Measurements from ENCODE around the gene SP140.
"Not testable (repeated sequence)": the region's sequence is repeated elsewhere in the genome, so short reads cannot be mapped to it uniquely, and the experiment has no call there.

SP140 gene

DNA sequence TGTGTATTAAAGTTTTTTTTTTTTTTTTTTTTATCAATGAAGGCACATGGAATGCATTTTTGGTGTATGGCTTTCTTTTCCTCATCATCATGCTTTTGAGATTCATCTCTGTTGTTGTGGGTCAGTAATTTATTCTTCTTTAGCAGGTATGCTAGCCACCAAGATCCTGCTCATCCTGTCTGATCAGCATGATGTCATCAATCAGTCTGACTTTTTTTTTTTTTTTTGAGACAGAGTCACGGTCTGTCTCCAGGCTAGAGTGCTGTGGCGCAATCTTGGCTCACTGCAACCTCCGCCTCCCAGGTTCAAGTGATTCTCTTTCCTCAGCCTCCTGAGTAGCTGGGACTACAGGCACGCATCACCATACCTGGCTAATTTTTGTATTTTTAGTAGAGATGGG is 2.7 kb upstream of the SP140 start:
- DNase-seq; intact Hi-C loops (cut with DNase I): not testable (repeated sequence)

DNA sequence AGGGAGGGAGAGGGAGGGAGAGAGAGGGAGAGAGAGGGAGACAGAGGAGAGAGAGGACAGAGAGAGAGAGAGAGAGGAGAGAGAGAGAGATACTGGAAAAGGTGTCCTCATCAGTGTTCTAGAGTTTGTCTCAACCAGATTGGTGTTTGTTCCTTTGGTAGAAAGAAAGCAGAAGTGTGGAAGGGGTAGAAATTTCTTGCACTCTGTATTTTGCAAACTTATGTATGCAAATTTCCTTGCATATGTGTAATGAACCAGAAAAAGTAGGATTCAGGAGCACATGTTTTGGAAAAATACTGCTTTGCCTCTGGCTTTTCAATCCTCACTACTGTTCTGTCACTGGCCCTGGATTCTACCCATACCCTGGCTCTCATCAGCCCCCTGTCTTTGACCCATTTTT is 1.1 kb upstream of the SP140 start:
- intact Hi-C loops (cut with DNase I) = no loop called here
- no peak for DNase-seq

DNA sequence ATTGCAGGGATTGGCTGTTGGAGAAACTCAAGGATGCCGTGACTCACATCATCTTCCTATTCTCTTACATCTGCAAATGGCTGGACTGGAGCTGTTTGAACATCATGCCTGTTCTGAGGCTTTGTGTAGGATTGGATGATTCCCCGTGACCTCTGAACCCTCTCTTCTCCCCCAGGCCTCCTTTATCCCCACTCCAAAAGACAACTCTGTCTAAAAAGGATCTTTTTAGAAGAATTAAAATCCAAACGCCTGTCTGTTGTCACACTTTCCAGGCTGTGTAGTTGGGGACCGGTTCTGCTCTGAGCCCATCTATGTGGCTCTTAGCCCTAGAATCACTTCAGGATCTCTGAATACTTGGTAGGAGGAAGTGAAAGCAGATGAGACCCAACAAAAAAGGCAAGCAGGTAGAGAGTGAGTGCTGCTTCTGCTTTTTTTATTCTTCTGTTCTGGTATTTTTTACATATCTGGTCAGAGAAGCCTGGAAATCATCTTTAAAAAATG is 565 bp downstream of the SP140 start:
- intact Hi-C loops (cut with DNase I) = no loop called here
- DNase-seq = no peak

DNA sequence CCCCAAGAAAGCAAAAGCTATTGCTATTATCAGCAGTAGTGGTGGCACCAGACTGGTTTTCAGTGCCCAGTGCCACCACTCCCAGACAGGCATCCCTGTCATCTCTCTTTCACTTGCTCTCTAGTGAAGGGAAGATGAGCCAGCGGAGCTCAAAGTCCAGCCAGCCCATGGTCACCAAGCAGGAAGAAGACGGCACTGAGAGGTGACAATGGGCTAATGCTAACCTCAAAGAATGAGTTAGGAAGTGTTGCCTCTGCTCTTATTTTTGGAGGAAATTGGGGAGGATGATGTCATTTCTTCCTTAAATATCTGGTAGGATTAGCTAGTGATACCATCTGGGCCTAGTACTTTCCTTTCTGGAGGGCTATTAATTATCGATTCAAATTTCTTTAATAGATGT is 1.7 kb downstream of the SP140 start:
- DNase-seq = no peak
- intact Hi-C loops (cut with DNase I) = no loop called here

DNA sequence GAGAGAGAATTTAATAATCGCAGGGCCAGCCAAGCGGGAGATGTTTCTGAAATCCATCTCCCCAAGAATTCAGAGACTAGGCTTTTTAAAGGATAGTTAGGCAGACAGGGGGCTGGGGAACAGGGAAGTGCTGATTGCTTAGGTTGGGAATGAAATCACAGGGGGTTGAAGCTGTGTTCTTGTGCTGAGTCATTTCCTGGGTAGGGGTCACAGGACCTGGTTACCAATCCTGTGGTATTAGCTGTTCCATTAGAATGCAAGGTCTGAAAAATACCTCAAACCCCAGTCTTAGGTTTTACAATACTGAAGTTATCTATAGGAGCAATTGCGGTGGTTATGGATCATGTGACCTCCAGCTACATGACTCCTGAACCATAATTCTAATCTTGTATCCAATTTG is 4.6 kb downstream of the SP140 start:
- intact Hi-C loops (cut with DNase I) = no loop called here
- no peak for DNase-seq

DNA sequence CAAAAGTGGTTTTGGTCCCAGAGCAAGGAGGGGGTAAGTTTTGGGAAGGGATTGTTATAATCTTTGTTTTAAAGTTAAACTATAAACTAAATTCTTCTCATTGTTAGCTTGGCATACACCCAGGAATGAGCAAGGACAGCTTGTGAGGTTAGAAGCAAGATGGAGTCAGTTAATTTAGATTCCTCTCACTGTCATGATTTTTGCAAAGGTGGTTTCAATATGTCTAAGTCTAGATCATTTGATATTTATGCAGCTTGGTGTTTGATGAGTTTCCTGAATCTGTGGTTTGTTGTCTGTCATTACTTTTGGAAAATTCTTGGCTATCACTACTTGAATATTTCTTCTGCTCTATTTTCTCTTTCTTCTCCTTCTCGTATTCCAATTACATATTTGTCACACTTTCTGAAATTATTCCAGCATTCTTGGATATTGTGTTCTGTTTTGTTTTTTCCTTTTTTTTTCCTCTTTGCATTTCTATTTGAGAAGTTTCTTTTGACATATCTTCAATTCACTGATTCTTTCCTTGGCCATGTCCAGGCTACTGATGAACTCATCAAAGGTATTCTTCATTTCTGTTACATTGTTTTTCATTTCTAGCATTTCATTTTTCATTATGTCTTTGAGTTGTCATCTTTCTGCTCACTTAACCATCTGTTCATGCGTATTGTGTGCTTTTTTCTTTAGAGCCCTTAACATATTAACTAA is 5.1 kb downstream of the SP140 start:
- intact Hi-C loops (cut with DNase I) = no loop called here
- DNase-seq = no peak

DNA sequence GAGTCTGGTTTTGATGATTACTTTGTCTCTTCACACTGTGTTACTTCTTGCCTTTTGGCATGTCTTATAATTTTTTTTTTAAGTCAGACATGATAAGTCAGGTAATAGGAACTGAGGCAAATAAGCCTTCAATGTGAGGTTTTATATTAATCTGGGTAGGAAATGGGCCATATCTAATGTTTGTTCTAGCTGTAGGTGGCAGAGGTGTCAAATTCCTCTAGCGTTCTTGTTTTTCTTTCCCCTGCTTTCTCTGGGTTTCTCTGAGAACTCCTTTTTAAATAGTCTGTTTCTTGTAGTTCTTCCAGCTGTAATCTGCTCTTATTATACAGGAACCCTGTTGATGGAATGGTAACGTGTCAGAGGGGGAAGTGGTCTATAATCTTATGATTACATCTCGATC is 5.7 kb downstream of the SP140 start:
- intact Hi-C loops (cut with DNase I) = no loop called here
- DNase-seq = no peak

DNA sequence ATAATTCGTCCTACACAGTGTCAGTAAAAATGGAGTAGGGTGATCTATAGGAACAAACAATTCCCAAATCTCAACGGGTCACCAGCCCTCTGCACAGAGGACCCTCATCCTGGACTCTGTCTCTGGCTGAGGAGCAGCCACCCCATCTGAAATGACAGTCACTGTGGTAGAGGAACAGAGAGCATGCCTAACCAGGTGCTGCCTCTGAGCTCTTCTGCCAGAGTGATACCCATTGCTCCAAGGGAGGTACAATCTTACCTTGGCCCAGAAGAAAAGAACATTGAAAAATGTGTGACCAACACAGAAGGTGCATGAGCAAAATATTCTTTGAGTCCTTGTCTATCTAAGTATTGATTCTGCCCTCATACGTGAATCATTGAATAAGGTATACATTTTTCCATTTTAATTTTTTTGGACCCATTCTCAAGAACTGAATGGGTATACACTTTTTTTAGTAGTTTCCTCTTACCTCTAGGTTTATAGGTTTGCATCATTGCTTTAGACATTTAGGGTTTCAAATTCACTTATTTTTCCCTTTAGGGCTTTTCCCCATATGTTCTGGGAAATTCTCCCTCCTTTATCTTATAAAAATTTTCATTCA is 8.7 kb downstream of the SP140 start:
- no peak for DNase-seq
- intact Hi-C loops (cut with DNase I) = no loop called here

DNA sequence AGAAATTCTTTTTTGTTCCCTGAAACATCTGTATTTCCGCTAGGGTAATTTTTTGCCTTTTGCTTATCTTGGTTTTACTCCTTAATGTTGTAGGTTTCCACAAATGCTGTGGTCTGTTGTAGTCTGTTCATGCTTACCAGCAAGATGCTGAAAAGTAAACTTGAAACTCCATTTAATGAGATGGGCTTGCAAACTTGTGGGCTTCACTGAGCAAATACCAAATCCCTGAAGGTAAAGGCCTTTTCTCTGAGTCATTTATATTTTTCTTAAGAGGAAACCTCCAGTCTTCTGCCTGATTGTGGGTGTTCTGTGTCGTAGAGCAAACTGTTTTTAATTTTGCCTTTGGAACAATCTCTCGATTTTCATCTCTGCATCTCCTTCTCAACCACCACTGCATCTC is 9.3 kb downstream of the SP140 start:
- intact Hi-C loops (cut with DNase I) = no loop called here
- DNase-seq = no peak

DNA sequence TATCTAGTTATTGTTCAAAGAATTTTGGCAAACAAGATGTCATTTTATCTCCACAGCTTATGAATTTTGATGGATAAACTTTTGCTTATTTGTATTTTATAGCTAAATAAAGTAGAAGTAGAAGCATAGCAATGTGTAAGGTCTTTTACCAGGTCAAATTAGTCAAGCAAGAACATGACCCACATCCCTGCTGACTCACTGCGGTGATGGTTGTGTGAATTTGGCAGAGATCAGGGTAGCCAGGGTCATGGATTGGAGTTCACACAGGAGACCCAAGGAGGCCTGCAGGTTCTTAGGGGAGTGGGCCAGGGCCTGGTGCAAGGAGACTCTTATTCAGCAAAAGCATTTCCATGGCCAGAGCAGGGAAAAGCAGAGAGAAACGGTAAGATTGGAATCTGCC is 18.7 kb downstream of the SP140 start:
- DNase-seq = no peak
- intact Hi-C loops (cut with DNase I) = no loop called here

DNA sequence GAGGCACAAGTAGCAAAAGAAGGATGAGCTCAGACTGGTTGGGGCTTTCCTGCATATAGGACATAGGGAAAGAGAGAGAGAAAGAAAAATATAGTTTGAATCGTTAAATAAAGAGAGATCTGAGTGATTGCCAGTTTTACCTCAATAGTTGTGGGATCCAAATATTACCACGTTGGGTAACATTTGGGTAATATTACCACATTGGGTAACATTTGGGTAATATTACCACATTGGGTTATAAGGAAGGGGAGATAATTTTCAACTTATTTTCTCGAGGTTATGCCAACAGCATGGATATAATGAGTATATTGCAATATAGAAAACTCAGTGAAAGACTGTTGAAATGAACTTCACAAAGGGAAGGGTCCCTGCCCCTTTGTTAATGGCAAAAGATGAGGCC is 20.7 kb downstream of the SP140 start:
- intact Hi-C loops (cut with DNase I) = no loop called here
- no peak for DNase-seq

DNA sequence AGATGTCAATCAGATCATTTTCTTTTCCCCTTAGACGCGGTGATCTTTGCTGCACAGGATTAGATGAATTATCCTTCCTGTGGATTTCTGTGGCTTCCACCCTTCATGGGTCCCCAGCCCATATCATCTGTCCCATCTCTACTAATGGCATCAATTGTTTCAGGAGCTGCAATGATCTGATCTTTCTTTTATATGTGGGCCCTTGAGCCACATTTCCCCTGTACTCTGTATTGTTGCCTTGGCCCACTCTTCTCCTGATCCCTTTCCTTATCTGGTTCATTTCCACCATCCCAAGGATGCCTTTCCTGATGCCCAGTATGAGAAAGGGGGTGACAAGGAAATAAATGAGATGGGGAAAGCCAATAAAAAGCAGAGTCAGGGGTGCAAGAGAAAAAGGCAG is 24.7 kb downstream of the SP140 start:
- intact Hi-C loops (cut with DNase I) = no loop called here

DNA sequence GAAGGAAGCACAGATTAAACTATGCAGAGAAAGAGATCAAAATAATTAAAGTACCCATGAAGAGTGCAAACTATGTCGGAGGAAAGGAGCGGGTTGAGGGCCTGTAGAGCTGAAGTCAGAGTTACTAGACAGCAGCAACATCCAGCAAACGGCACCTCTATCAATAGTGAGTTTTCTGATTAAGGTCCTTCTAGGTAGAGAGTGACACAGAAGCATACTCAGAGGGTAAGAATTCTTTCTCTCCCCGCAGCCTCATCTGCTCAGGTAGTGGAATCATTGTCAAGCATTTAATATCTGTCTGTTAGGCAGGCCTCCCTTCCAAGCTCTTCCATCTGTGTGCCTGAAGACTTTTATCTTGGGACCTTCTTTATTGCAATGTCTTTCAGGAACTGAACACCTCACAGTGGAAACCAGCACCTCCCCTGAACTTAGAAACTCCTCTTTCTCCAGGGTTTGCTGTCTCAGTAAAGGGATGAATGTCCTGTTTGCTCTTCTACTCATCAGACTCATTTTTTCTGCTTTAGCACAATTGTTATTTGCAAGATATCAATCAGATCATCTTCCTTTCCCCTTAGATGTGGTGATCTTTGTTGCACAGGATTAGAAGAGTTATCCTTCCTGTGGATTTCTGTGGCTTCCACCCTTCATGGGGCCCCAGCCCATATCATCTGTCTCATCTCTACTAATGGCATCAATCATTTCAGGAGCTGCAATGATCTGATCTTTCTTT is 28.8 kb downstream of the SP140 start:
- intact Hi-C loops (cut with DNase I) = no loop called here
- DNase-seq = no peak

More for the DNA sequence above, 24.7 kb downstream of the SP140 start:
- no peak for DNase-seq

DNA sequence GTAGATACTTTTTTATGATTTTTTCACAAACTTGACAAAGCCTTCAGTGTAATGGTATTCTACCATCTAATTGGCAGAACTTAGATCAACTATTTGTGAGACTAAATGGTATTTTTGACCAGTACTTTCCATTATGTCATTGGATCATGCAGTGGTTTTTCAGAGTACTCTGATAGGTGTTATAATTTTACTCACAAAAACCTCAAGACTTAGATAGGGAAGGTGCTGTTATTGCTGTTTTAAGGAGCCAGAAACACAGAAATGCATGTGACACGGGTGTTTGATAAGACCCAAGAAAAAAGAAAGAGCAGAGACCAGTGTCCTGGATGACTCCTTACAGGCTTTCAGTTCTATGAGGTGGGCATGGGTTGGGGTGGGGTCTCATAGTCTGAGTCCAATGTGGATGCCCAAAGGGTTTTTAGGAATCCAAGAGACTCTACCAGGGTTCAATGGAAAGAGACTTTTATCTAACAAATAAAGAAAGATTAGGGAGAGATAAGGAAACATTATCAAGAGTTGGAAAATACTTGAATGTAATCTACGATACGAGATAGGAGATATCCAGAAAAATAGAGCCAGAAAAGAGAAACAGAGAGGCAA is 31.3 kb downstream of the SP140 start:
- DNase-seq = no peak
- intact Hi-C loops (cut with DNase I) = no loop called here

DNA sequence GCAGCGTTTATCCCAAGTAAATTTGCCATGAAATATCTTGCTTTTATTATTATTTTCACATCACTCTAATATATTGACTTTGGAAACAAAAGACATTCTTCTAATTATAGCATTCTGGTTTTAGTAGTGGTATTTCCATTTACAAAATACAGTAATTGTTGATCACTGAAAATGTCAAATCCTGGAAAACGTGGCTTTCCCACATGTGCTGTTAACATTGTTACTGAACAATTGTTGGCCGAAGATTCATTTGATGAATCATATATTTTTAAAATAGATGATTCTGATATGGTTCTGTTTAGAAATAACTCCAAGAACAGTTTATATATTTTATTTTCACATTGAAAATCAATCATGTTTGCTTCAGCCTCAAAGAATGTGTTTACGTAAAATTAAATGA is 32.9 kb downstream of the SP140 start:
- intact Hi-C loops (cut with DNase I) = no loop called here

DNA sequence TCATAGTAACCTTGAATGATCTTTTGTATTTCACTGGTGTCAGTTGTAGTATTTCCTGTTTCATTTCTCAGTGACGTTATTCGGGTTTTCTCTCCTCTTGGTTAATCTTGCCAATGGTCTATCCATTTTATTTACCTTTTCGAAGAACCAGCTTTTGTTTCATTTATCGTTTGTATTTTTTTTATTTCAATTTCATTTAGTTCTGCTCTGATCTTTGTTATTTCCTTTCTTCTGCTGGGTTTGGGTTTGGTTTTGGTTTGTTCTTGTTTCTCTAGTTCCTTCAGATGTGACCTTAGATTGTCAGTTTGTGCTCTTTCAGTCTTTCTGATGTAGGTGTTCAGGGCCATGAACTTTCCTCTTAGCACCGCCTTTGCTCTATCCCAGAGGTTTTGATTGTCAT is 36.7 kb downstream of the SP140 start:
- no peak for DNase-seq
- intact Hi-C loops (cut with DNase I) = no loop called here

More for the DNA sequence above, 32.9 kb downstream of the SP140 start:
- no peak for DNase-seq

DNA sequence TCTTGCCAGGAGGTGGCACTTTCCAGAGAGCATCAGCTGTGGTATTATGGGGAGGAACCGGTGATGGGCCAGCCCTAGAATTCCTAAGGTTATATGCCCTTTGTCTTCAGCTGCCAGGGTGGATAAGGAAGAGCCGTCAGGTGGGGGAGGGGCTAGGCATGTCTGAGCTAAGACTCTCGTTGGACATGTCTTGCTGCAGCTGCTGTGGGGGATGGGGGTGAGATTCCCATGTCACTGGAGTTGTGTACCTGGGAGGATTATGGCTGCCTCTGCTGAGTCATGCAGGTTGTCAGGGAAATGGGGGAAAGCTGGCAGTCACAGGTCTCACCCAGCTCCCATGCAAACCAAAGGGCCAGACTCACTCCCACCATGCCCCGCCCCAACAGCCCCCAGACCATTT is 39.4 kb downstream of the SP140 start:
- peak in 1 of 10 donors; percentile 70 for DNase-seq
- intact Hi-C loops (cut with DNase I) = not testable (repeated sequence)

DNA sequence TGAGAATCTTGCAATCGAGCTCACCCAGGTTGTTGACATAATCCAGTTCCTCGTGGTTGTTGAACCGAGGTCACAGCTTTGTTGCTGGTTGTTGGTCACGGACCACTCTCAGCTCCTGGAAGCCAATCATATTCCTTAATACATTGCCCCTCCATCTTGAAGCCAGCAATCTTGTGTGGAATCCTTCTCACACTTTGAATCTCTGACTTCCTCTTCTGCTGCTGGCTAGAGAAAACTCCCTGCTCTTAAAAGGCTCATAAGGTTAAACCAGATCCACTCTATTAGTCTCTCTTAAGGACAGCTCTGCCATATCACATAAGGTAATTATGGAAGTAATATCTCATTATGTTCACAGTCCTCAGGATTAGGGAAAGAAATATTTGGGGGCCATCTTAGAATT is 41.1 kb downstream of the SP140 start:
- intact Hi-C loops (cut with DNase I) = no loop called here
- DNase-seq = no peak

DNA sequence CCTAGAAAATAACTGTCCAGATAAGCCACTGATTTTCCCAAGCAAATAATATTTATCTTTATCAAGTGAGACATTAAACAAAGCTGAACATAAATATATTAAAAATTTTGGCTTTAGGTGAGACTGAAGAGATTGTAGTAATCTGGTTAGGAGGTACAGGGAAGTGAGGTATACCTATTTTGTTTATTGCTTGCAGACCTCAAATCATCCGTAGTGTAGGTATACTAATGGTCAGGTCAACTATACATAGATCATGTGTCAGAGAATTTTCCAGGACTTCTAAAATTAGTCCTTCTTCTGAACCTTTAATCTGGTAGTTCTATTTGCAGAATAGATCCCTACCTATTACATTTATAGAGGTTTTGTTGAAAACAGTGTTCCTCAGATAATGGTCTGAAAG is 41.5 kb downstream of the SP140 start:
- intact Hi-C loops (cut with DNase I) = no loop called here
- DNase-seq = no peak

DNA sequence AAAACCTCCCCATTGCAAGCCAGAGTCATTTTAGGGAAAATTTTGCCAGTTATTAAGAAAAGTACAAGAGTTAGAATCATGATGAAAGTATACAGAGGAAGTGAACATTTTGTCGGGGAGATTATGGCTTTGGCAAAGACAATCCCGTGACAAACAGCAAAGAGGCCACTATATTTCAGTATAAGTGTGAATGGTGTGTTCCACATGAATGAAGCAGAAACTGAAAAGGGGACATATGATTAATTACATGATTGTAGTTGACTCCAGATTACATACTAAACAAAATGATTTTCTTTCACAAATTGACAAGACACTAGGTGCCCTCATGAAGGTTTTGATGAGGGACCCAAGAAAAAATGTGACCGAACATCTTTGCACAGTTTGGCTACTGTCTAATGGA is 42.0 kb downstream of the SP140 start:
- intact Hi-C loops (cut with DNase I) = no loop called here

DNA sequence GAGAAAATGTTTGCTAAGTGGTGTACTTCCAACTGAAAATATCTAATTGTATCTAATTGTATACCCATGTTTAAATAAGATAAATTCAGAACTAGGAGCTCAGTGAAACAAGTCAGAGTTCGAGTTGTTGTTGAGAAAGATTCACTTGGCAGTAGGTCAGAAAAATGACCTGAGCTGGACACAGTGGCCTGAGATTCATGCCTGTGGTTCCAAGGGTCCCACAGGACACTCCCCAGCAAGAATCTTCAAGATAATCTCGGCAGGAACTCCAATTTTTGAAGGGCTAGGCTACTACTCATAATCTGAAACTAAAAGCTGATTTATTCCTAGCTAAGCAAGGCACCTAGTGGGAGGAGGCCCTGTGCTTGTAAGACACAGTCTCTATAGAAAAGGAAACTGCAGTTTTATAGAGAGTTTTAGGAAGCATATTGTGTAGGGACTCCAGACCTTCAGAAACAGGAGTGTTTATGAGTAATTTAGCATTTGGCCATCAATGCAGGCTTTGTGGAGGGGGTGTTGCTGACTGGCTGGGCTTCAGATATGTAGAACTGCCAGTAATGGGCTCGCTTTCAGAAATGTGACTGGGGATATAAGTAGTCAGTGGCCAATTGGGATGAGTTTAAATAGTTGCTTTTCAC is 43.2 kb downstream of the SP140 start:
- DNase-seq = no peak
- intact Hi-C loops (cut with DNase I) = no loop called here

More for the DNA sequence above, 42.0 kb downstream of the SP140 start:
- DNase-seq = no peak
